H9 (cell line): ENCODE results near the gene NKX1-1. TPM values are rescaled to one million over a fixed set of nuclear protein-coding genes. Genes with fewer than 3 reads are reported as not detected.

Experiments used
- DNase-seq: peaks from one replicate; pipeline ENCODE4 v3.0.0-alpha.2; 2017
- H2AFZ ChIP-seq: one replicate; pipeline ENCODE4 v1.6.1; 2013; ENCODE audit warnings: mild to moderate bottlenecking, low read length, control low read depth, moderate library complexity
- H2AK5ac ChIP-seq: 2 replicates; pipeline ENCODE4 v1.6.1; 2013; ENCODE audit warnings: low read length, control low read depth, mixed read lengths; ENCODE audit not compliant: insufficient read length
- H2BK120ac ChIP-seq: one replicate; pipeline ENCODE4 v1.6.1; 2013; ENCODE audit warnings: low read depth, mild to moderate bottlenecking, low read length, control low read depth, inconsistent platforms; ENCODE audit not compliant: poor library complexity, severe bottlenecking
- H2BK12ac ChIP-seq: 2 replicates; pipeline ENCODE4 v1.6.1; 2013; ENCODE audit warnings: low read length, control low read depth, mixed read lengths, low read depth; ENCODE audit not compliant: insufficient read length
- H2BK15ac ChIP-seq: 2 replicates; pipeline ENCODE4 v1.6.1; 2013; ENCODE audit warnings: low read depth, low read length, control low read depth
- H2BK20ac ChIP-seq: one replicate; pipeline ENCODE4 v1.6.1; 2013; ENCODE audit warnings: low read depth, mild to moderate bottlenecking, low read length, control low read depth, inconsistent platforms; ENCODE audit not compliant: poor library complexity, severe bottlenecking
- H2BK5ac ChIP-seq: 2 replicates; pipeline ENCODE4 v1.6.1; 2013; ENCODE audit warnings: low read length, control low read depth, mixed read lengths; ENCODE audit not compliant: insufficient read length
- H3K14ac ChIP-seq: 2 replicates; pipeline ENCODE4 v1.6.1; 2013; ENCODE audit warnings: low read length, control low read depth; ENCODE audit not compliant: insufficient read depth
- H3K18ac ChIP-seq: 2 replicates; pipeline ENCODE4 v1.6.1; 2013; ENCODE audit warnings: low read depth, mild to moderate bottlenecking, mixed read lengths, low read length, control low read depth; ENCODE audit not compliant: insufficient read length
- H3K23ac ChIP-seq: 2 replicates; pipeline ENCODE4 v1.6.1; 2013; ENCODE audit warnings: low read length, control low read depth, mixed read lengths, low read depth; ENCODE audit not compliant: insufficient read length
- H3K23me2 ChIP-seq: 2 replicates; pipeline ENCODE4 v1.6.1; 2013; ENCODE audit warnings: low read depth, mild to moderate bottlenecking, mixed read lengths, low read length, control low read depth; ENCODE audit not compliant: insufficient read length, poor library complexity, severe bottlenecking
- H3K27ac ChIP-seq: 2 replicates; pipeline ENCODE4 v1.5.1; 2013; ENCODE audit warnings: low read length, control low read depth, mixed read lengths, low read depth; ENCODE audit not compliant: insufficient read length
- H3K27me3 ChIP-seq: 2 replicates; pipeline ENCODE4 v1.6.1; 2013; ENCODE audit warnings: low read length, control low read depth, inconsistent platforms; ENCODE audit not compliant: insufficient read depth
- H3K4ac ChIP-seq: 2 replicates; pipeline ENCODE4 v1.6.1; 2013; ENCODE audit warnings: low read depth, mild to moderate bottlenecking, control low read depth, inconsistent platforms, low read length, moderate library complexity
- H3K4me1 ChIP-seq: 2 replicates; pipeline ENCODE4 v1.6.1; 2013; ENCODE audit warnings: low read length, control low read depth, inconsistent platforms; ENCODE audit not compliant: insufficient read depth
- H3K4me2 ChIP-seq: 2 replicates; pipeline ENCODE4 v1.6.1; 2013; ENCODE audit warnings: low read length, control low read depth, mixed read lengths; ENCODE audit not compliant: insufficient read length, insufficient read depth
- H3K56ac ChIP-seq: 2 replicates; pipeline ENCODE4 v1.6.1; 2013; ENCODE audit warnings: low read depth, mild to moderate bottlenecking, mixed read lengths, low read length, control low read depth; ENCODE audit not compliant: insufficient read length
- H3K79me1 ChIP-seq: 2 replicates; pipeline ENCODE4 v1.6.1; 2013; ENCODE audit warnings: low read depth, mild to moderate bottlenecking, moderate library complexity, low read length, control low read depth, inconsistent platforms; ENCODE audit not compliant: insufficient read depth, poor library complexity, severe bottlenecking
- H3K79me2 ChIP-seq: 2 replicates; pipeline ENCODE4 v1.6.1; 2013; ENCODE audit warnings: low read length, control low read depth, inconsistent platforms; ENCODE audit not compliant: insufficient read depth
- H3K9ac ChIP-seq: 2 replicates; pipeline ENCODE4 v1.6.1; 2013; ENCODE audit warnings: low read length, control low read depth, mixed read lengths; ENCODE audit not compliant: insufficient read length; ENCODE audit errors: extremely low read depth
- H3K9me3 ChIP-seq: one replicate; pipeline ENCODE4 v1.6.1; 2013; ENCODE audit warnings: low read depth, low read length, inconsistent platforms; ENCODE audit not compliant: control insufficient read depth
- H3T11ph ChIP-seq: one replicate; pipeline ENCODE4 v1.6.1; 2013; ENCODE audit warnings: mild to moderate bottlenecking, low read length, control low read depth, inconsistent platforms
- H4K20me1 ChIP-seq: one replicate; pipeline ENCODE4 v1.6.1; 2013; ENCODE audit not compliant: control insufficient read depth, insufficient read length, insufficient read depth
- H4K5ac ChIP-seq: 2 replicates; pipeline ENCODE4 v1.6.1; 2013; ENCODE audit warnings: low read depth, mild to moderate bottlenecking, mixed read lengths, low read length, control low read depth; ENCODE audit not compliant: insufficient read length
- H4K8ac ChIP-seq: replicated peaks from 2 replicates; pipeline ENCODE4 v1.6.1; 2013; ENCODE audit warnings: low read length, control low read depth, mixed read lengths, low read depth; ENCODE audit not compliant: insufficient read length
- H4K91ac ChIP-seq: 2 replicates; pipeline ENCODE4 v1.6.1; 2013; ENCODE audit warnings: low read depth, mild to moderate bottlenecking, moderate library complexity, mixed read lengths, low read length, control low read depth; ENCODE audit not compliant: insufficient read length
- H3K27ac Mint-ChIP-seq, 3 experiments: 2 replicates in 2 of 3; 3 replicates in 1 of 3; pipeline ENCODE4 v1.8.0; 2020 to 2021; ENCODE audit warnings: mixed read lengths in 3 of 3, mild to moderate bottlenecking in 1 of 3, moderate library complexity in 1 of 3
- H3K27me3 Mint-ChIP-seq: 2 replicates; pipeline ENCODE4 v1.8.0; 2021; ENCODE audit warnings: low read depth, mild to moderate bottlenecking, moderate library complexity, mixed read lengths
- H3K36me3 Mint-ChIP-seq, 3 experiments: 2 replicates in 2 of 3; 3 replicates in 1 of 3; pipeline ENCODE4 v1.8.0; 2020 to 2021; ENCODE audit warnings: low read depth in 3 of 3, mixed read lengths in 3 of 3; ENCODE audit not compliant: insufficient read depth in 1 of 3
- H3K4me1 Mint-ChIP-seq, 2 experiments: 2 replicates each; pipeline ENCODE4 v1.8.0; 2020; ENCODE audit warnings: mixed read lengths in 2 of 2
- H3K4me3 Mint-ChIP-seq, 2 experiments: 2 replicates in 1 of 2; 3 replicates in 1 of 2; pipeline ENCODE4 v1.8.0; 2020 to 2021; ENCODE audit warnings: mild to moderate bottlenecking in 2 of 2, mixed read lengths in 2 of 2, moderate library complexity in 1 of 2
- H3K9me3 Mint-ChIP-seq, 2 experiments: 2 replicates in 1 of 2; 3 replicates in 1 of 2; pipeline ENCODE4 v1.8.0; 2020; ENCODE audit warnings: mild to moderate bottlenecking in 2 of 2, mixed read lengths in 2 of 2, moderate library complexity in 1 of 2
- WGBS: extraction: QIAGEN DNeasy Blood & Tissue Kit; methylation state at CpG from one replicate; pipeline ENCODE4 v1.1.7; 2013; ENCODE audit warnings: missing lambda C conversion rate, low lambda C conversion rate, mixed read lengths; ENCODE audit not compliant: insufficient read length; ENCODE audit errors: extremely low coverage; 5-methylcytosine and 5-hydroxymethylcytosine counted together
- total RNA-seq: library from RNA; stranded (reverse); gene quantifications from 2 replicates; pipeline ENCODE4 v1.2.1, GENCODE V29; 2021
- TF ChIP-seq, protein P1 (sequence below): fragments of 200-600 bp; sonication (generic); conservative IDR thresholded peaks from 3 replicates; pipeline ENCODE4 v1.8.0; 2021; ENCODE audit warnings: antibody characterized with exemption, mild to moderate bottlenecking

The NKX1-1 gene
- total RNA-seq, 1 experiment from 2014 or later = not detected

DNA sequence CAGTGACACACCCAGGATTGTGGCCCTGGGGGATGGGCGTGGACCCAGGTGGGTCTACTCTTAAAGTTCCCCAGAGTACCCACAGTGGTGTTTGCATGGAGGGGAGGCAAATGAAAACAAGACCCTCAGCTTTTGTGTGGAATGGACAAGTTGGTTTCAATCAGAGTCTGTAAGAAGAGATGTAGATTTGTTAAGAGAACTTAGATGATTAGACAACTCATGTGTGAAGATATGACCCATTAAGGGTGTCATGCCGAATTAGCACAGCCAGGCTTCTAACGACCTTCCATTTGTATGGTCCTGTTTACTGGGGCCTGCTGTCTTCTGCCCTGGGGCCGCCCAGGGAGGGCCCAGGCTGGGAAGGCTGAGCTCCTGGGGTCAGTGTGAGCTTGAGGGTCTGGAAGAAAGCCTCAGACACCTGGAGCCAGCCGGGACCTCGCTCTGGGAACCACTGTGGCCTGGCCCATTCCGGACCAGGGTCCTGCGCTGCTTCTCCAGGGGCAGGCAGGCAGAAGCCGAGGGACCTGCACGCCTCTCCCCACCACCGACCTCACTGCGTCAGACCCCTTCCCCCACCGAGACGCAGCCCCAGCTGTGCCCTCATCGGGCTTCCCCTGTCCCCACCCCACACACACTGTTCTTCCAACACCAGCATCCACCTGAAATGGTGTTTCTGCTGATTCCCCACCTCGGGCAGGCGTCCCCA is 38.9 kb downstream of the NKX1-1 start:
- Histone ChIP-seq H2AFZ (no peak overlapping the region), H3K27ac (no peak overlapping the region), H2BK5ac (no peak overlapping the region), H4K91ac (no peak overlapping the region), H3K9me3 (no peaks in the 10 kb centered on the region), H3K79me2 (no peaks in the 10 kb centered on the region), H3K18ac (no peak overlapping the region), H3K23me2 (no peaks in the 10 kb centered on the region), H2BK20ac (no peak overlapping the region), H2BK15ac (no peak overlapping the region), H2AK5ac (no peak overlapping the region), H3K23ac (no peak overlapping the region), H3K56ac (no peak overlapping the region), H3T11ph (no peak overlapping the region), H3K4ac (no peak overlapping the region), H3K14ac (no peak overlapping the region; the same call in 1 of the 2 replicates), H4K8ac (no peak overlapping the region), H3K4me2 (no peak overlapping the region), H4K20me1 (no peaks in the 10 kb centered on the region), H3K4me1 (no peaks in the 10 kb centered on the region), H2BK12ac (no peak overlapping the region), H3K27me3 (no peaks in the 10 kb centered on the region), H3K9ac (no peak overlapping the region), H4K5ac (no peak overlapping the region), H3K79me1 (no peaks in the 10 kb centered on the region), H2BK120ac (no peak overlapping the region)
- no peak overlapping the region; a peak in 1 of 7 replicates for H3K27ac Mint-ChIP-seq
- no peaks in the 10 kb centered on the region for H3K27me3 Mint-ChIP-seq
- no peaks in the 10 kb centered on the region for H3K9me3 Mint-ChIP-seq
- peaks cover 0 to 4% (median 3%) of the 10 kb centered on the region in 3 experiments; a peak in 5 of 7 replicates for H3K36me3 Mint-ChIP-seq
- no peak for DNase-seq
- H3K4me3 Mint-ChIP-seq = no peak overlapping the region
- TF ChIP-seq, protein P1, sequence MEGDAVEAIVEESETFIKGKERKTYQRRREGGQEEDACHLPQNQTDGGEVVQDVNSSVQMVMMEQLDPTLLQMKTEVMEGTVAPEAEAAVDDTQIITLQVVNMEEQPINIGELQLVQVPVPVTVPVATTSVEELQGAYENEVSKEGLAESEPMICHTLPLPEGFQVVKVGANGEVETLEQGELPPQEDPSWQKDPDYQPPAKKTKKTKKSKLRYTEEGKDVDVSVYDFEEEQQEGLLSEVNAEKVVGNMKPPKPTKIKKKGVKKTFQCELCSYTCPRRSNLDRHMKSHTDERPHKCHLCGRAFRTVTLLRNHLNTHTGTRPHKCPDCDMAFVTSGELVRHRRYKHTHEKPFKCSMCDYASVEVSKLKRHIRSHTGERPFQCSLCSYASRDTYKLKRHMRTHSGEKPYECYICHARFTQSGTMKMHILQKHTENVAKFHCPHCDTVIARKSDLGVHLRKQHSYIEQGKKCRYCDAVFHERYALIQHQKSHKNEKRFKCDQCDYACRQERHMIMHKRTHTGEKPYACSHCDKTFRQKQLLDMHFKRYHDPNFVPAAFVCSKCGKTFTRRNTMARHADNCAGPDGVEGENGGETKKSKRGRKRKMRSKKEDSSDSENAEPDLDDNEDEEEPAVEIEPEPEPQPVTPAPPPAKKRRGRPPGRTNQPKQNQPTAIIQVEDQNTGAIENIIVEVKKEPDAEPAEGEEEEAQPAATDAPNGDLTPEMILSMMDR = no peak
- WGBS = no CpG with 5 or more reads among the region's 17 CpGs
- peaks cover 4 to 5% of the 10 kb centered on the region in 2 experiments; a peak in 1 of 4 replicates for H3K4me1 Mint-ChIP-seq
